Activated CD4-positive, alpha-beta memory T cell treated with anti-CD3 and anti-CD28 coated beads for 36 hours (primary cell): Measurements from ENCODE around the gene ODC1. TPM values are rescaled to one million over a fixed set of nuclear protein-coding genes. Genes with fewer than 3 reads are reported as not detected.
"Not testable (repeated sequence)": the region's sequence is repeated elsewhere in the genome, so short reads cannot be mapped to it uniquely, and the experiment has no call there.

Experiments used
- CTCF ChIA-PET: fragments of 350-600 bp; sonication (Branson Sonifier 250); formaldehyde crosslinking; loops from one replicate; lab custom pipeline; 2021; ENCODE audit warnings: antibody characterized with exemption, inconsistent platforms; lab: Charles Lee
- POLR2A ChIA-PET: fragments of 350-600 bp; sonication (Branson Sonifier 250); formaldehyde crosslinking; loops from one replicate; lab custom pipeline; 2021; ENCODE audit warnings: antibody characterized with exemption; lab: Charles Lee
- DNase-seq: peaks from one replicate; pipeline ENCODE4 v3.0.0-alpha.2; 2020
- H3K27ac Mint-ChIP-seq: one replicate; pipeline ENCODE4 v1.8.0; 2021; ENCODE audit warnings: mixed read lengths
- H3K27me3 Mint-ChIP-seq: one replicate; pipeline ENCODE4 v1.8.0; 2021; ENCODE audit warnings: mixed read lengths
- H3K36me3 Mint-ChIP-seq: one replicate; pipeline ENCODE4 v1.8.0; 2021; ENCODE audit warnings: mixed read lengths
- H3K4me1 Mint-ChIP-seq: one replicate; pipeline ENCODE4 v1.8.0; 2021; ENCODE audit warnings: low read depth, mixed read lengths
- H3K4me3 Mint-ChIP-seq: one replicate; pipeline ENCODE4 v1.8.0; 2021; ENCODE audit warnings: mild to moderate bottlenecking, mixed read lengths
- H3K9me3 Mint-ChIP-seq: one replicate; pipeline ENCODE4 v1.8.0; 2021; ENCODE audit warnings: mixed read lengths
- intact Hi-C: fragments of 100-400 bp; cut with micrococcal nuclease; formaldehyde crosslinking; loops from one replicate; pipeline ENCODE4 v1.15.1; 2023
- total RNA-seq, 2 experiments: library from RNA; stranded (reverse); gene quantifications; one replicate each; pipeline ENCODE4 v1.2.3, GENCODE V29; 2021

Gene ODC1
- total RNA-seq, 2 experiments from 2014 or later: 138 to 142 TPM

DNA sequence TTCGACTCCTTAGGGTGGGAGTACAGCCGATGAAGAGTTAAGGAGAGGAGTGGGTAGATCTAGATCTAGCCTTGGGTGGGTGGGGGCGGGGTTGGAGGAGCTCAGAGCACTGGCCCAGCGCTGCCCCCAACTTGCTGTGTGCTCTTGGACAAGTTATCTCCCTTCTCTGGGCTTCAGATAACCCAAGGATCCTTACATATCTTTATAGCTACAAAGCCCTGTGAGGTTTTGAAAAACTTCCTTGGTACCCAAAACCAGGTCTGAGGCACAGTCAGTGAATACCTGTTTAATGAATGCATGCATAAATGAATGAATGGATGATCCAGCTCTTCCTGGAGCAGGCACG, 1.3 kb upstream of the ODC1 start:
- POLR2A ChIA-PET: interaction anchor here (1.2 to 3.0 kb wide), 3 partner anchors 14 to 328 kb away, joined by 3 to 19 read pairs (median 6); no protein-coding TSS in a partner anchor
- intact Hi-C loops: loop anchor here (2.0 to 10.0 kb wide), 4 partner anchors 95 to 665 kb away; partner anchors contain the start of gene HPCAL1
- H3K4me1 Mint-ChIP-seq: peaks cover 39% of the 10 kb centered on the region

DNA sequence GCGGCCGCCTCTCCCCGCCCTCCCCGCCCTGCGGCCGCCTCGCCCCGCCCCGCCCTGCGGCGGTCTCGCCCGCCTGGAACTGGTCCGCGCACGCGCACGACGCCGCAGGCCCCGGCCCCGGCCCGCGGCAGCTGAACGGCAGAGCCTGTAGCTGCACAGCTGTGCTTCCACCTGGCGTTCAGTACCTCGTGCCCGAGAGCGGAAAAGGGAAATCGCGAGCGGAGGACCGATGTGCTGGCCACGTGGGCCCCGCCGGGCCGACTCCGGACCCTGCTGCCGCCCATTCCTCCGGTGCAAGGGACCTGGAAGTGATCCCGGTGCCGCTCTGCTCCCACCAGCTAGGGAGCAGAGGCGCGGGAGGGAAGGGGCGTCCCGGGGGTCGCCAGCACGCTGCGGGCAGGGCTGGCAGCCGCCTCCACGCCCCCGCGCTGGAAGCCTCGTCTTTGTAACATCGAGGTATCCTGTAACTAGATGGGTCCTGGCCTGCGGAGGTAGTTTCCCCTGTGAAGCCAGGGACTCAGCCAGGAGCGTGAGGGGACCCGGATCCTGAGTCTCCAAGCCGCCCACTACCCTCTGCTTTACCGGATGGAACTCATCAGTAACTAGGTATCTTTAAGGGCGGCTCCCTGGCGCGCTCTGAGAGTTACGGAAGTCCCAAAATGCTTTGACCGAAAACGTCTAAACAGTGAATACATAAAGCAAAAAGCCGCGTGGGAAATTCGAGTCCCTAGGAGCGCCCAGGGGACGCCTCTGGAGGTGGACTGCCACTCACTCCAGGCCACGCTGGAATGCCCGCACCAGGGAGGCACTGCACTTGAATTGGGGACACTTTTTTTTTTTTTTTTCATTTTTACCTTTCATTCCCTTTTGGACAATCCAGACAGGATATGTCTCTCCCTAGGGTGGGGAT, 704 bp upstream of the ODC1 start:
- Mint-ChIP-seq H3K36me3 (peaks cover 19% of the 10 kb centered on the region), H3K9me3 (no peaks in the 10 kb centered on the region), H3K27me3 (no peaks in the 10 kb centered on the region), H3K27ac (peak overlapping the region; percentile 87), H3K4me1 (peaks cover 45% of the 10 kb centered on the region), H3K4me3 (peak overlapping the region; percentile 76)
- intact Hi-C loops: loop anchor here (1.0 to 10.0 kb wide), 6 partner anchors 41 to 664 kb away; partner anchors contain the start of gene HPCAL1
- CTCF ChIA-PET: interaction anchor here (0.7 to 5.1 kb wide), 10 partner anchors 14 to 376 kb away, joined by 3 to 22 read pairs (median 3); partner anchors contain the start of gene HPCAL1
- POLR2A ChIA-PET: interaction anchor here (0.5 to 3.0 kb wide), 18 partner anchors 14 to 400 kb away, joined by 3 to 19 read pairs (median 4); partner anchors contain the start of gene RRM2
- DNase-seq: peak; percentile 95

More for the DNA sequence above, 1.3 kb upstream of the ODC1 start:
- H3K36me3 Mint-ChIP-seq: peaks cover 13% of the 10 kb centered on the region
- DNase-seq: no peak
- H3K4me3 Mint-ChIP-seq: peak overlapping the region; percentile 76
- H3K9me3 Mint-ChIP-seq: no peaks in the 10 kb centered on the region
- H3K27me3 Mint-ChIP-seq: no peaks in the 10 kb centered on the region
- CTCF ChIA-PET: interaction anchor here (1.3 to 1.4 kb wide), 2 partner anchors 41 to 377 kb away, joined by 3 read pairs; no protein-coding TSS in a partner anchor
- H3K27ac Mint-ChIP-seq: peak overlapping the region; percentile 87

DNA sequence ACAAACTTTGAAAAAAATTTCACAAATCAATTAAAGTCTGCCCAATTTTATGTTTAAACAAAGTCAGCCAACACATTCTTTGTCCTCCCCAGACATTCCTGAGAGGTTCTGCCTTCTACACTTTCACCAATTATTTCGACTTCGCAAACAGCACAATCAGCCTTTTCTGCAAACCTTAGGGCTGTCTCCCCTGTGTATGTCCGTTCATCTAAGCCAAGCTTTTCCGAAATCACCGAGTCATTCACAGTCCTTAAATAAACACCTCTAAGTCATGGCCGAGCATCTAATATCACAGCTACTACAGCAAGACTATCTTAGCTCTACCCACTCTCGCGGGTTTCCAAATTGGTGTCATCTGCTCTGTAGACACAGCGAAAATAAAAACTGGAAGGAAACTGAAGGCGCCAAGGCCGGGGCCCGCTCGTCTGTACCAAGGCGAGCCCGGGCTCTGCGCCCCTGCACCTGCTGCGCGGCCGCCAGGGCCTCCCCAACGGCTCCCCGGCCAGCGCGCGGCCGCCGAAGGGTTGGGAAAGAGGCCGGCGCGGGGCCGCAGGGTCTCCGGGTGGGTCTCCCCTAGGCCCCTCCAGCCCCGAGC, 730 bp downstream of the ODC1 start:
- ChIA-PET POLR2A (interaction anchor here (0.6 to 3.0 kb wide), 18 partner anchors 8 to 376 kb away, joined by 3 to 19 read pairs (median 4); partner anchors contain the start of gene RRM2), CTCF (interaction anchor here (1.0 to 5.2 kb wide), 7 partner anchors 13 to 322 kb away, joined by 3 to 44 read pairs (median 4); partner anchors contain the start of gene HPCAL1)
- intact Hi-C loops: loop anchor here (5.0 to 10.0 kb wide), 2 partner anchors 345 to 663 kb away; no protein-coding TSS in a partner anchor
- no peaks in the 10 kb centered on the region for H3K9me3 Mint-ChIP-seq
- H3K4me3 Mint-ChIP-seq: peak overlapping the region; percentile 83
- peak; percentile 66 for DNase-seq
- H3K36me3 Mint-ChIP-seq: peaks cover 33% of the 10 kb centered on the region
- H3K4me1 Mint-ChIP-seq: peaks cover 55% of the 10 kb centered on the region
- peak overlapping the region; percentile 88 for H3K27ac Mint-ChIP-seq
- no peaks in the 10 kb centered on the region for H3K27me3 Mint-ChIP-seq

DNA sequence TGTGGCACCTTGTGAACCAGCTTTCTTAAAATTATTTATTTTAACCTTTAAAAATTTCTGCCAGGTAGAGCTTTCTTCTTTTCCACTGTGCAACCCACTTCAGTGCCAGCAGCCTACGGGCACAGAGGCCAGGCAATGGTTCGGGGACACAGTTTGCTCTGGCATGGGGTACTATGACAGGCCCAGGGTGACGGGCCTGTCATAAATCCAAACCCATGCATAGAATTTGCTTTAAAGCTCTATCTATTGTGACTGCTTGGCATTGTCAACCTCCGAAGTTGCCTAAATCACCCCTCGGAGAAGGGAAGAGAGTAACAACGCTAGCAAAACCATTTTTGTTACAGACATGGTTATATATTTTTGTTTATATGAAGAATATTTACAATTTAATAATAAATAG, 1.5 kb downstream of the ODC1 start:
- H3K4me3 Mint-ChIP-seq: peak overlapping the region; percentile 83
- H3K27me3 Mint-ChIP-seq: no peaks in the 10 kb centered on the region
- no peak for DNase-seq
- peak overlapping the region; percentile 71 for H3K27ac Mint-ChIP-seq
- H3K36me3 Mint-ChIP-seq: peaks cover 41% of the 10 kb centered on the region
- CTCF ChIA-PET: interaction anchor here (1.0 to 5.2 kb wide), 5 partner anchors 12 to 399 kb away, joined by 3 to 44 read pairs (median 5); no protein-coding TSS in a partner anchor
- no peaks in the 10 kb centered on the region for H3K9me3 Mint-ChIP-seq
- POLR2A ChIA-PET: interaction anchor here (0.6 to 2.1 kb wide), 7 partner anchors 47 to 417 kb away, joined by 3 to 14 read pairs (median 3); no protein-coding TSS in a partner anchor
- intact Hi-C loops: loop anchor here (5.0 to 10.0 kb wide), 2 partner anchors 346 to 662 kb away; no protein-coding TSS in a partner anchor
- peaks cover 63% of the 10 kb centered on the region for H3K4me1 Mint-ChIP-seq

DNA sequence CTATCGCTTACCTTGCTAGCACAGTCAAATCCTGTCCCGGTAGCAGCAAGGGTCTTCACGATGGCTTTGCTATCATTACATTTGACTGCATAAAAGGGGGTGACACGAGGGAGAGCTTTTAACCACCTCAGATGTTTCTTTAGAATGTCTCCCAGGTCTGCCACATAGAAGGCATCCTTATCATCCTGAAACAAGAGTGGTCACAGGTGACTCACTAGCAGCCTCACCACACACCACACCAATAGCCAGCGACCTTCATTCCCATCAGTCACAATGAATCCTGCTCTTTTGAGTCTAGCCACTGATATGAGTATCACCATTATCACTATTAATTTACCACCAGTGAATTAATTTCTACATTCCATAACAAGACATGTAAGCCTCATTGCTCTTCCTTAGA, 3.7 kb downstream of the ODC1 start:
- ChIA-PET POLR2A (interaction anchor here (1.0 to 2.5 kb wide), 6 partner anchors 9 to 321 kb away, joined by 3 to 11 read pairs (median 6); no protein-coding TSS in a partner anchor), CTCF (interaction anchor here (1.3 to 5.2 kb wide), 4 partner anchors 10 to 216 kb away, joined by 4 to 44 read pairs (median 13); no protein-coding TSS in a partner anchor)
- intact Hi-C loops: loop anchor here (1.0 to 10.0 kb wide), 5 partner anchors 112 to 660 kb away; no protein-coding TSS in a partner anchor
- H3K36me3 Mint-ChIP-seq: peaks cover 56% of the 10 kb centered on the region
- no peaks in the 10 kb centered on the region for H3K27me3 Mint-ChIP-seq
- peaks cover 56% of the 10 kb centered on the region for H3K4me1 Mint-ChIP-seq
- H3K4me3 Mint-ChIP-seq: no peak overlapping the region
- DNase-seq: peak; percentile 87
- no peaks in the 10 kb centered on the region for H3K9me3 Mint-ChIP-seq
- H3K27ac Mint-ChIP-seq: no peak overlapping the region

DNA sequence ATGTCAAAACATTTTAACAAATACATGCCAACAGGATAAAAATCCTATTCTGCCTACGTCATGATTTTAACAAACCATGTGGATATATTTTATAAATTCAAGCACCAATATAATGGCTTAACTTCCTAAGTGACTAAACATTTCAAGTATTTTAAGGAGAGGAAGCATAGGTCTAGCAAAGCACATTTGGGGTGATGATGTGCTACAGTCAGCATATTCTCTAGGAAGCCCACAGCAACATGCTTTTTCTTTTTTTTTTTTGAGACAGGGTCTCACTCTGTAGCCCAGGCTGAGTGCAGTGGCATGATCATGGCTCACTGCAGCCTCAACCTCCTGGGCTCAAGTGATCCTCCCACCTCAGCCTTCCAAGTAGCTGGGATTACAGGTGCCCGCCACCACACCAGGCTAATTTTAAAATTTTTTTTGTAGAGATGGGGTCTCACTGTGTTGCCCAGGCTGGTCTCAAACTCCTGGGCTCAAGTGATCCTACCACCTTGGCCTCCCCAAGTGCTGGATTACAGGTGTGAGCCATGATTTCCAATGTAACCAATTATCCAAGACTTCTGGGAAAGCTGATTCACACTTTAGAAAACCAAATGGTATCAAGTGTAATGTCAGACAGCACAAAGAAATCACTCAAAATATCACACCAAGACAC, 5.5 kb downstream of the ODC1 start:
- Mint-ChIP-seq H3K4me1 (peaks cover 52% of the 10 kb centered on the region), H3K36me3 (peaks cover 56% of the 10 kb centered on the region), H3K27ac (peak overlapping the region; percentile 85)
- CTCF ChIA-PET: interaction anchor here (1.0 to 5.2 kb wide), 2 partner anchors 8 to 318 kb away, joined by 3 to 44 read pairs; no protein-coding TSS in a partner anchor
- H3K9me3 Mint-ChIP-seq, H3K4me3 Mint-ChIP-seq, DNase-seq, H3K27me3 Mint-ChIP-seq, POLR2A ChIA-PET: not testable (repeated sequence)
- intact Hi-C loops: loop anchor here (10.0 kb wide), 1 partner anchor 658 kb away; no protein-coding TSS in a partner anchor

DNA sequence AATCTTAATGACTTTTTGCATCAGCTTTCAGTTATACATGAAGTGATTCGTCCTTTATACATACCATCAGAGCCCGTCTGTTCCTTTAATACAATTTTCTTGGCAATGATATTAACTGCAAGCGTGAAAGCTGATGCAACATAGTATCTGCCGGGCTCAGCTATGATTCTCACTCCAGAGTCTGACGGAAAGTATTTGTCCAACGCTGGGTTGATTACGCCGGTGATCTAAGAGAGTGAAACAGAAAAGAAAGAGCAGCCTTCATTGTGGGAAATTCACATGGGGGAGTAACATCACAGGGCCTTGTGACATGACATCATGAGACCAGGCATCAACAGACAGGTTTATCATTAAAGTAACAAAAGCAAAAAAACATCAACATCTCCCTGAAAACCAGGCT, 6.2 kb downstream of the ODC1 start:
- intact Hi-C loops: loop anchor here (10.0 kb wide), 1 partner anchor 657 kb away; no protein-coding TSS in a partner anchor
- ChIA-PET CTCF (interaction anchor here (1.0 kb wide), 1 partner anchor 318 kb away, joined by 3 read pairs; no protein-coding TSS in a partner anchor), POLR2A (no interaction called here)
- Mint-ChIP-seq H3K4me3 (no peak overlapping the region), H3K27ac (peak overlapping the region; percentile 85), H3K27me3 (no peaks in the 10 kb centered on the region), H3K9me3 (no peaks in the 10 kb centered on the region), H3K4me1 (peaks cover 48% of the 10 kb centered on the region), H3K36me3 (peaks cover 53% of the 10 kb centered on the region)
- peak; percentile 51 for DNase-seq

DNA sequence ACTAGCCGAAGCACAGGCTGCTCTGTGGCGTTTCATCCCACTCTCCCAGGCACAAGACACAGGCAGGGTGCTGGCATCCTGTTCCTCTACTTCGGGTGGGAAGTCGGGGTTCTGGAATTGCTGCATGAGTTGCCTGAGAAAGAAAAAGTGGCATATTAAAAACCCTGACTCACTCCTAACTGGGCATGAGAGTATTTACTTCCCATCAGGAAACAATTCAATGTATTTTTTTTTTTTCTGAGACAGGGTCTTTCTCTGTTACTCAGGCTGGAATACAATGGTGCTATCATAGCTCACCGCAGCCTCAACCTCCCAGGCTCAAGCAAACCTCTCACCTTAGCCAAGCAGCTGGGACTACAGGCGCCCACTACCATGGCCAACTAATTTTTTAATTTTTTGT, 7.4 kb downstream of the ODC1 start:
- intact Hi-C loops: loop anchor here (10.0 kb wide), 1 partner anchor 656 kb away; no protein-coding TSS in a partner anchor
- peaks cover 51% of the 10 kb centered on the region for H3K36me3 Mint-ChIP-seq
- no peak overlapping the region for H3K27ac Mint-ChIP-seq
- H3K4me1 Mint-ChIP-seq: peaks cover 40% of the 10 kb centered on the region
- no peaks in the 10 kb centered on the region for H3K9me3 Mint-ChIP-seq
- H3K4me3 Mint-ChIP-seq: no peak overlapping the region
- H3K27me3 Mint-ChIP-seq: no peaks in the 10 kb centered on the region
- POLR2A ChIA-PET: no interaction called here
- CTCF ChIA-PET: interaction anchor here (2.0 to 2.1 kb wide), 2 partner anchors 316 to 368 kb away, joined by 6 to 13 read pairs; no protein-coding TSS in a partner anchor
- no peak for DNase-seq

DNA sequence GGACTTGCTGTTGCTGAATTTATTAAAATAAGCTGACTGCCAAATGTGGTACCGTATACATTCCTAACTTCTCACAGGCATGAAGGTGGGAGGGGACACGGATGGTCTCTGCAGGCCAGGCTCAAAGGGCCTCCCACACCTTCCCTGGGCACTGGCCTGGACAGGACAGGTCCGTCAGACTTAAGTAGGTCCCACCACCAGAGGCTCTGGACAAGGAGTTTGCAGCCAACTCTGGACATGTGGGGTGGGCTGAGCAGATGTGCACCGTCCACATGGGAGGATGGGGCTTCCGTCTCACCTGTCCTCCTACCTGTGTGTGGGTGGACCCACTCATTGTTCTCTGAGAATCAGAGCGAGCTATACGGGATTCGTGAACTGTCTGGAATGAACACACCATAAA, 8.2 kb downstream of the ODC1 start:
- ChIA-PET CTCF (interaction anchor here (2.0 to 2.1 kb wide), 2 partner anchors 315 to 367 kb away, joined by 6 to 13 read pairs; no protein-coding TSS in a partner anchor), POLR2A (interaction anchor here (1.1 to 1.4 kb wide), 2 partner anchors 8 to 314 kb away, joined by 3 to 4 read pairs; partner anchors contain the start of gene ODC1)
- H3K36me3 Mint-ChIP-seq: peaks cover 48% of the 10 kb centered on the region

DNA sequence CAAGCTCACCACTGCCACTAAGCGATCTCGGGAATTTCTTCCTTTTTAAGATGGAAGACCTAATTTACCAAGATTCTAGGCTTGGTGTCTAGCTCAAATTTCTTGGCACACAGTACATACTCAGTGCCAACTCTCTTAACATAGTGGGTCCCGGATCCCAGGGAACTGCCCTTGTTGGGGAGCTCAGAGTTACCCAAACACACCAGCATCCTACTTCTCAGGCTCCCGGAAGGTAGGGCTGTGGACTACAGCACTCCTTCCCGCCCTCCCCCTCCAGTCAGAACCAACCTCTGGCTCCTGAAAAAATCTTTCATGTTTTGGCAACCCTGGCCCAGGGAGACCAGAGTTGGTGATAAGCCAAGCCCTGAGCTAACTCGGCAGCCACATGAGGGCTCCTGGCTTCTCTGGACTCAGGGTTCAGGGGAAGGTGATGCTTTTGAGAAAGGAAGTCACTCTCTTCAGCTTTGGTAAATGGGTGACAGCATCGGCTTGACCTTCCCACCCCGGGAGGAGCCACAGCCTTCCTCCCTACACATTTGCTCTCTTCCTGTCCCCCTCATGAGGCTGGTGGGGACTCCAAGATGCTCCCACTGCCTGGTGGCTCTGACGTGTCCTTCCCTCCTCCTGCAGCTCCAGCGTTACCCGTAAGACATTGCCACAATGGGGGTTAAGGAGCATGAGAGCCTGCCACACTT, 8.8 kb downstream of the ODC1 start:
- no peak for DNase-seq
- ChIA-PET CTCF (interaction anchor here (0.6 to 2.1 kb wide), 3 partner anchors 147 to 367 kb away, joined by 3 to 13 read pairs (median 6); no protein-coding TSS in a partner anchor), POLR2A (interaction anchor here (0.8 to 1.4 kb wide), 4 partner anchors 8 to 317 kb away, joined by 3 to 4 read pairs (median 3); partner anchors contain the start of genes ODC1 and RRM2)
- H3K36me3 Mint-ChIP-seq: peaks cover 41% of the 10 kb centered on the region
- H3K4me1 Mint-ChIP-seq: peaks cover 30% of the 10 kb centered on the region
- intact Hi-C loops: no loop called here
- peak overlapping the region; percentile 13 for H3K27ac Mint-ChIP-seq
- H3K27me3 Mint-ChIP-seq: no peaks in the 10 kb centered on the region
- no peaks in the 10 kb centered on the region for H3K9me3 Mint-ChIP-seq
- no peak overlapping the region for H3K4me3 Mint-ChIP-seq

More for the DNA sequence above, 8.2 kb downstream of the ODC1 start:
- no peak for DNase-seq
- intact Hi-C loops: loop anchor here (10.0 kb wide), 1 partner anchor 655 kb away; no protein-coding TSS in a partner anchor
- Mint-ChIP-seq H3K4me1 (peaks cover 34% of the 10 kb centered on the region), H3K4me3 (no peak overlapping the region), H3K9me3 (no peaks in the 10 kb centered on the region), H3K27me3 (no peaks in the 10 kb centered on the region), H3K27ac (no peak overlapping the region)
